HL-60 (cell line): ENCODE results near the gene SLC22A8.

Source experiments
- CTCF ChIP-seq: IDR thresholded peaks from one replicate; pipeline ENCODE4 v1.5.1; 2011; ENCODE audit warnings: low read length, control low read depth, inconsistent platforms; ENCODE audit not compliant: insufficient read depth
- POLR2AphosphoS5 ChIP-seq: IDR thresholded peaks from 2 replicates; pipeline ENCODE4 v1.6.1; 2012; ENCODE audit warnings: low read depth
- REST ChIP-seq: IDR thresholded peaks from 2 replicates; pipeline ENCODE4 v1.6.1; 2012; ENCODE audit warnings: low read depth; ENCODE audit not compliant: insufficient replicate concordance
- SPI1 ChIP-seq: IDR thresholded peaks from 2 replicates; pipeline ENCODE4 v1.6.1; 2012; ENCODE audit warnings: low read depth, mild to moderate bottlenecking, borderline replicate concordance

- TF ChIP-seq CTCF (no peak), REST (no peak), POLR2AphosphoS5 (no peak), SPI1 (no peak)
These were observed 53.2 kb downstream of the SLC22A8 start for GRCh38 chr11:62962391-62962790.
